Coronary artery (tissue), 2 donors: ENCODE results near the gene ICOS.

Experiments used
- DNase-seq: peaks from one replicate; pipeline ENCODE4 v3.0.0-alpha.2; 2017; ENCODE audit warnings: low spot score
- H3K27ac ChIP-seq, 2 donors: fragments of 200-600 bp; sonication (generic); one replicate each; pipeline ENCODE4 v1.5.1; 2016 to 2019
- H3K4me3 ChIP-seq: fragments of 200-600 bp; sonication (generic); 2 replicates; pipeline ENCODE4 v1.5.1; 2016; ENCODE audit warnings: mild to moderate bottlenecking, moderate library complexity
- TF ChIP-seq, protein P1 (sequence below): fragments of 200-600 bp; sonication (generic); IDR thresholded peaks from one replicate; pipeline ENCODE4 v1.5.1; 2019; ENCODE audit warnings: antibody characterized with exemption

ICOS gene, protein sequence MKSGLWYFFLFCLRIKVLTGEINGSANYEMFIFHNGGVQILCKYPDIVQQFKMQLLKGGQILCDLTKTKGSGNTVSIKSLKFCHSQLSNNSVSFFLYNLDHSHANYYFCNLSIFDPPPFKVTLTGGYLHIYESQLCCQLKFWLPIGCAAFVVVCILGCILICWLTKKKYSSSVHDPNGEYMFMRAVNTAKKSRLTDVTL

DNA sequence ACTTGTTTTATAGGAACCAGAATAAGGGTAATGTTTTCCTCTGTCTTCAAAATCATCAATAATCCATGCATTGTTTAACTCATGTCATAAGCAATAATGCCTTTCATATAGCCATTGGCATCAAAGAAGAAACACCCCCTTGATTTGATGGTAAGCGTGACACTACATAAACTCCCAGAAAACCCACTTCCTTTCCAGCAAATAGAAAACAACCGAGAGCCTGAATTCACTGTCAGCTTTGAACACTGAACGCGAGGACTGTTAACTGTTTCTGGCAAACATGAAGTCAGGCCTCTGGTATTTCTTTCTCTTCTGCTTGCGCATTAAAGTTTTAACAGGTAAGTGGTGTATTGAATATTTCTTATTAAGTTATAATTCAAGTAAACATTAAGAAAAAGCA lies at the start of gene ICOS:
TSS of gene ICOS (plus strand) at position 229 of the 400 bp plus-strand sequence. CDS start at position 281, 52 bp downstream.
- H3K27ac ChIP-seq, result no peak within 1 kb of the TSS
- no peak within 1 kb of the TSS for H3K4me3 ChIP-seq
- TF ChIP-seq, protein P1, sequence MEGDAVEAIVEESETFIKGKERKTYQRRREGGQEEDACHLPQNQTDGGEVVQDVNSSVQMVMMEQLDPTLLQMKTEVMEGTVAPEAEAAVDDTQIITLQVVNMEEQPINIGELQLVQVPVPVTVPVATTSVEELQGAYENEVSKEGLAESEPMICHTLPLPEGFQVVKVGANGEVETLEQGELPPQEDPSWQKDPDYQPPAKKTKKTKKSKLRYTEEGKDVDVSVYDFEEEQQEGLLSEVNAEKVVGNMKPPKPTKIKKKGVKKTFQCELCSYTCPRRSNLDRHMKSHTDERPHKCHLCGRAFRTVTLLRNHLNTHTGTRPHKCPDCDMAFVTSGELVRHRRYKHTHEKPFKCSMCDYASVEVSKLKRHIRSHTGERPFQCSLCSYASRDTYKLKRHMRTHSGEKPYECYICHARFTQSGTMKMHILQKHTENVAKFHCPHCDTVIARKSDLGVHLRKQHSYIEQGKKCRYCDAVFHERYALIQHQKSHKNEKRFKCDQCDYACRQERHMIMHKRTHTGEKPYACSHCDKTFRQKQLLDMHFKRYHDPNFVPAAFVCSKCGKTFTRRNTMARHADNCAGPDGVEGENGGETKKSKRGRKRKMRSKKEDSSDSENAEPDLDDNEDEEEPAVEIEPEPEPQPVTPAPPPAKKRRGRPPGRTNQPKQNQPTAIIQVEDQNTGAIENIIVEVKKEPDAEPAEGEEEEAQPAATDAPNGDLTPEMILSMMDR, result no peak
- DNase-seq, result no peak

DNA sequence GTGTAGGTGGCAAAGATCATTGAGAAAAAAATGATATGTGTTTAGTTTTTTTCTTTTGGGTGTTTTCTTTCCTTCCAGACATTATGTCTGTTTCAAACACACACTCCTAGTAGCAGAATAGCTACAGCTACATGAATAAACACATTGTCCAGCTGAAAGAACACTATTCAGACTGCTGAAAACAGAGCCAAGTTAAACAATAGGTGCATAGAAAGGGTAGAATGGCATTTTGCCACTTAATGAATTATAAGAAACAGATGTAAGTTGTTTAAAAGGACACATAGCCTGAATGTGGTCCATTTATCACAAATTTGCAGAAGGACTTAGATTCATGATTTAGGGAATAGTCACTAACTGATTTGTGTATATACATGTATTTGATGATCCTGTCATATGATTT lies 48.9 kb upstream of the ICOS start:
- H3K27ac ChIP-seq, result no peak overlapping the region
- TF ChIP-seq, protein P1, result no peak
- DNase-seq, result no peak
- no peak overlapping the region for H3K4me3 ChIP-seq

DNA sequence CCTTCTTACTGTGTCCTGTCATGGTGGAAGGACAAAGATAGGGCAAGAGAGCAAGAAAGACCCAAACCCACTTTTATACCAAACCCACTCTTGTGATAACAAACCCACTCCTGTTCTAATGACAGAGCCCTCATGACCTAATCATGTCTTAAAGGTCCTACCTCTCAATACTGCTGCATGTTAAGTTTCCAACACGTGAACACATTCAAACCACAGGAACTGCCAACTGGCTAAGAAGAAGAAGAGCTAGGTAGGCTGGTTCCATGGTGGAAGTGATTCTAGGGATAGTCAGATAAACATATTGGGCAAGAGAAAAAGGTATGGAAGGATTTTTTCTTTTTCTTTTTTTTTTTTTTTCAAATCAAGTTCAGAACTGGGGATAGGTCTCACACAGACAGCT lies 47.0 kb upstream of the ICOS start:
- H3K27ac ChIP-seq, result no peak overlapping the region
- DNase-seq, result no peak
- no peak overlapping the region for H3K4me3 ChIP-seq
- TF ChIP-seq, protein P1, result no peak

DNA sequence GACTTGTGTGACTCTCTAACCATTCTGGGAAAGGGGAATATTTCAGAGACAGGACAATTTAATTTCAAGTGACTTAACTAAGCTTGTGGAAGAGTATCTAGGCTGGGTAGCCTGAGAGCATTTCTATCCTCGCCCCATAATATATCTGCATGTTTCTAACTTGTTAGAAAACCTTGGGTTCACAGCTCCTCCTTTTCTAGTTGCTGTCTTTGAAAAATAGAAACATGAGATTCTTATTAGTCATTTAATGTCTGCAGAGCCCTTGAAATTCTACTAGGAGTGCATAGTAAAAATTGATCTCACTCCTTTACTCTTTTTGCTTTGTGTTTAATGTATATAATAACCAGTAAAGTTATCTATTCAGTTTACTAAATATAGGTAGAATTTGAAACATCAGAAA lies 46.6 kb upstream of the ICOS start:
- TF ChIP-seq, protein P1, result no peak
- DNase-seq, result no peak
- H3K27ac ChIP-seq, result no peak overlapping the region
- H3K4me3 ChIP-seq, result no peak overlapping the region

DNA sequence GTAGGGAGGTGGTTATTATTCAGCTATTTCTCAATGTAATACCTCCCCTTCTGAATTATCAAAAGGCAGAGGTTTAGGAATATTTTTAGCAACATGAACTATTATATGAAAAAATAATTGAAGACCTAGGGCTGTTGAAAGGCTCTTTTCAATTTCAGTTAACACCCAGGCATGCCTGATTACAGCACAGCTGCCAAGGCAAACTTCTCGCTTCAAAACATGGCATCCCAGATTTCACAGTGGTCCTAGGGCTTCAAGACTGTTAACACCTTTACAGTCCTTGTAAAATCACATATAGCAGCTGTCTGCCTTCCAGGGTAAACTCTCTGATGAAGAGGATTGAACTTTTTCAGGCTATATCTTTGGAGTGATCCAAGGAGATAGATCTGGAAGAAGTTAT lies 45.8 kb upstream of the ICOS start:
- Histone ChIP-seq H3K27ac (no peak overlapping the region), H3K4me3 (no peak overlapping the region)
- TF ChIP-seq, protein P1, result no peak
- no peak for DNase-seq

DNA sequence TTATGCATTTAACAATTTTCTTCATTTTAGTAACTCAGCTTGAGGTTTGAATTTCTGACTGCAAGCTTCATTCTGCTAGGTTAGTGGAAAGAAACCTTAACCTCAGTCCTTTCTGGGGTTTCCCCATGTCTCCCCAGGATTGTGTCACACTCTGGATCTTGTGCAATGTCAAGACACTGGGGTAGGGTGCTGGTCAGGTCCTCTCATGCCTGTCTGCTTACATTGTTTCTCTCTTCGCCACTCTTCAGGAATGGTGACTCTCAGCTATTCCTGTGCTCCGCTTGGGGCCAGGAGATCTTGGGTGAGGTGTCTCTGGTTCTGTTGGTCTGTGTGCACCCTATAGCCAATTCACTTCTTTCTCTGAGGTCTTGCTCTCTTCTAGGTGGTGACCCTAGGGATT lies 45.1 kb upstream of the ICOS start:
- no peak overlapping the region for H3K4me3 ChIP-seq
- H3K27ac ChIP-seq, result no peak overlapping the region
- DNase-seq, result no peak
- TF ChIP-seq, protein P1, result no peak

DNA sequence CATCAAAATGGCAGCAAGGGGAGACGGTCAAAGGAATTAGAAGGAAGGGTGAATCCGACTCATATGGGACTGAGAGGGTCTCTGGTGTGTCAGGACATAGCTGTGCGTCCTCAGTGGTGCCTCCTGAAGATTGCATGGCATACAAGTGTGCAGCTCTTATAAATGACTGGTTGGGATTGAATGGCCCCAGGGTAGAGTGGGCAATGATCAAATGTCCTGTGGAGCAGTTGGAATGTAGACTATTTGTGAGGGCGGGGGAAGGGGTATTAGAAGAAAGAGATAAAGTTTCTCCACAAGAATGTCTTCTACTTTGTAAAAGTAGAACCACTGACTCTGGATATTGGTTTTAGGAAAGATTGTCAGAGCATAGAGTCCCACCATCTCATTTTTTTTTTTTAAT lies 44.4 kb upstream of the ICOS start:
- TF ChIP-seq, protein P1, result no peak
- DNase-seq, result no peak
- no peak overlapping the region for H3K27ac ChIP-seq

More for the DNA sequence above, 44.4 kb upstream of the ICOS start:
- no peak overlapping the region for H3K4me3 ChIP-seq
